Activated CD8-positive, alpha-beta memory T cell treated with anti-CD3 and anti-CD28 coated beads, Interleukin-2, amount 10 ng/mL, durations not matched to agents 7 days and 5 days (primary cell): Measurements from ENCODE around the gene PTPRZ1. TPM values are rescaled to one million over a fixed set of nuclear protein-coding genes. Genes with fewer than 3 reads are reported as not detected.

ENCODE experiments used
- ATAC-seq: fragments of 150-1000 bp; cut with Tn5 transposase; one replicate; pipeline ENCODE4 v1.10.0; 2021; ENCODE audit warnings: moderate library complexity
- CTCF ChIA-PET: fragments of 350-600 bp; sonication (Branson Sonifier 250); formaldehyde crosslinking; loops from one replicate; lab custom pipeline; 2021; ENCODE audit warnings: antibody characterized with exemption; lab: Charles Lee
- DNase-seq: peaks from one replicate; pipeline ENCODE4 v3.0.0-alpha.2; 2020
- H3K27ac Mint-ChIP-seq: one replicate; pipeline ENCODE4 v1.8.0; 2021; ENCODE audit warnings: mild to moderate bottlenecking, mixed read lengths
- H3K27me3 Mint-ChIP-seq: one replicate; pipeline ENCODE4 v1.8.0; 2021; ENCODE audit warnings: mixed read lengths
- H3K36me3 Mint-ChIP-seq: one replicate; pipeline ENCODE4 v1.8.0; 2021; ENCODE audit warnings: mild to moderate bottlenecking, mixed read lengths
- H3K4me1 Mint-ChIP-seq: one replicate; pipeline ENCODE4 v1.8.0; 2021; ENCODE audit warnings: mixed read lengths
- H3K4me3 Mint-ChIP-seq: one replicate; pipeline ENCODE4 v1.8.0; 2021; ENCODE audit warnings: mild to moderate bottlenecking, moderate library complexity, mixed read lengths
- H3K9me3 Mint-ChIP-seq: one replicate; pipeline ENCODE4 v1.8.0; 2022; ENCODE audit warnings: low read depth, mixed read lengths
- total RNA-seq, 2 experiments: library from RNA; stranded (reverse); gene quantifications; one replicate each; pipeline ENCODE4 v1.2.3, GENCODE V29; 2021

The PTPRZ1 gene
- total RNA-seq, 2 experiments from 2014 or later = not detected

- CTCF ChIA-PET = no interaction called here
- H3K27ac Mint-ChIP-seq = no peak overlapping the region
- H3K4me3 Mint-ChIP-seq = no peak overlapping the region
- H3K27me3 Mint-ChIP-seq = no peaks in the 10 kb centered on the region
- no peaks in the 10 kb centered on the region for H3K9me3 Mint-ChIP-seq
- no peaks in the 10 kb centered on the region for H3K36me3 Mint-ChIP-seq
- no peak for ATAC-seq
- no peaks in the 10 kb centered on the region for H3K4me1 Mint-ChIP-seq
- no peak for DNase-seq
These were observed 41.1 kb downstream of the PTPRZ1 start for GRCh38 chr7:121913947-121914675.

- Mint-ChIP-seq H3K36me3 (no peaks in the 10 kb centered on the region), H3K4me3 (no peak overlapping the region), H3K4me1 (no peaks in the 10 kb centered on the region), H3K27me3 (no peaks in the 10 kb centered on the region), H3K27ac (no peak overlapping the region), H3K9me3 (no peaks in the 10 kb centered on the region)
- CTCF ChIA-PET = no interaction called here
- no peak for ATAC-seq
- no peak for DNase-seq
These were observed 41.8 kb downstream of the PTPRZ1 start for GRCh38 chr7:121914676-121915279.

- DNase-seq (no peak), ATAC-seq (no peak)
- Mint-ChIP-seq H3K4me1 (no peaks in the 10 kb centered on the region), H3K27ac (no peak overlapping the region), H3K36me3 (no peaks in the 10 kb centered on the region), H3K27me3 (no peaks in the 10 kb centered on the region), H3K9me3 (no peaks in the 10 kb centered on the region), H3K4me3 (no peak overlapping the region)
- CTCF ChIA-PET = no interaction called here
These were observed 43.2 kb downstream of the PTPRZ1 start for GRCh38 chr7:121916211-121916610.

GRCh38 chr7:121919986-121920385, 47.0 kb downstream of the PTPRZ1 start:
- Mint-ChIP-seq H3K4me3 (no peak overlapping the region), H3K27me3 (no peaks in the 10 kb centered on the region), H3K36me3 (no peaks in the 10 kb centered on the region), H3K9me3 (no peaks in the 10 kb centered on the region), H3K27ac (no peak overlapping the region), H3K4me1 (no peaks in the 10 kb centered on the region)
- no peak for DNase-seq
- ATAC-seq = no peak
- CTCF ChIA-PET = no interaction called here

- Mint-ChIP-seq H3K27me3 (no peaks in the 10 kb centered on the region), H3K36me3 (no peaks in the 10 kb centered on the region), H3K9me3 (no peaks in the 10 kb centered on the region), H3K4me3 (no peak overlapping the region), H3K4me1 (no peaks in the 10 kb centered on the region), H3K27ac (no peak overlapping the region)
- ATAC-seq (no peak), DNase-seq (no peak)
- CTCF ChIA-PET = no interaction called here
These were observed 51.6 kb downstream of the PTPRZ1 start for GRCh38 chr7:121924269-121925186.

- H3K9me3 Mint-ChIP-seq = peaks cover 2% of the 10 kb centered on the region
- H3K27me3 Mint-ChIP-seq = no peaks in the 10 kb centered on the region
- no peak overlapping the region for H3K4me3 Mint-ChIP-seq
- CTCF ChIA-PET = interaction anchor here (0.7 to 0.9 kb wide), 2 partner anchors 12 to 889 kb away, joined by 3 read pairs; no protein-coding TSS in a partner anchor
- H3K4me1 Mint-ChIP-seq = no peaks in the 10 kb centered on the region
- H3K36me3 Mint-ChIP-seq = no peaks in the 10 kb centered on the region
- no peak for ATAC-seq
- DNase-seq = no peak
- no peak overlapping the region for H3K27ac Mint-ChIP-seq
These were observed 58.4 kb downstream of the PTPRZ1 start for GRCh38 chr7:121931149-121931902.

- ATAC-seq (no peak), DNase-seq (no peak)
- Mint-ChIP-seq H3K9me3 (peaks cover 2% of the 10 kb centered on the region), H3K27ac (no peak overlapping the region), H3K4me3 (no peak overlapping the region), H3K4me1 (no peaks in the 10 kb centered on the region), H3K36me3 (no peaks in the 10 kb centered on the region), H3K27me3 (no peaks in the 10 kb centered on the region)
- CTCF ChIA-PET = no interaction called here
These were observed 59.8 kb downstream of the PTPRZ1 start for GRCh38 chr7:121932768-121933167.

- ATAC-seq (no peak), DNase-seq (no peak)
- Mint-ChIP-seq H3K27me3 (no peaks in the 10 kb centered on the region), H3K4me1 (no peaks in the 10 kb centered on the region), H3K4me3 (no peak overlapping the region), H3K36me3 (no peaks in the 10 kb centered on the region), H3K27ac (no peak overlapping the region), H3K9me3 (peaks cover 2% of the 10 kb centered on the region)
- CTCF ChIA-PET = no interaction called here
These were observed 64.1 kb downstream of the PTPRZ1 start for GRCh38 chr7:121936951-121937623.

- peaks cover 2% of the 10 kb centered on the region for H3K9me3 Mint-ChIP-seq
- no peaks in the 10 kb centered on the region for H3K36me3 Mint-ChIP-seq
These were observed 65.6 kb downstream of the PTPRZ1 start for GRCh38 chr7:121938429-121938996.

GRCh38 chr7:121940918-121941317, 68.0 kb downstream of the PTPRZ1 start:
- no peaks in the 10 kb centered on the region for H3K4me1 Mint-ChIP-seq
- H3K27me3 Mint-ChIP-seq = no peaks in the 10 kb centered on the region
- H3K4me3 Mint-ChIP-seq = no peak overlapping the region
- DNase-seq = no peak
- ATAC-seq = no peak
- CTCF ChIA-PET = no interaction called here
- no peaks in the 10 kb centered on the region for H3K36me3 Mint-ChIP-seq
- H3K9me3 Mint-ChIP-seq = no peaks in the 10 kb centered on the region
- H3K27ac Mint-ChIP-seq = no peak overlapping the region

More at GRCh38 chr7:121938429-121938996, 65.6 kb downstream of the PTPRZ1 start:
- DNase-seq (no peak), ATAC-seq (no peak)
- H3K4me3 Mint-ChIP-seq = no peak overlapping the region
- H3K27me3 Mint-ChIP-seq = no peaks in the 10 kb centered on the region
- no peak overlapping the region for H3K27ac Mint-ChIP-seq
- CTCF ChIA-PET = no interaction called here
- H3K4me1 Mint-ChIP-seq = no peaks in the 10 kb centered on the region

GRCh38 chr7:121941830-121942229, 68.9 kb downstream of the PTPRZ1 start:
- no peak for DNase-seq
- Mint-ChIP-seq H3K27ac (no peak overlapping the region), H3K4me1 (no peaks in the 10 kb centered on the region), H3K9me3 (no peaks in the 10 kb centered on the region), H3K27me3 (no peaks in the 10 kb centered on the region), H3K4me3 (no peak overlapping the region), H3K36me3 (no peaks in the 10 kb centered on the region)
- CTCF ChIA-PET = no interaction called here
- no peak for ATAC-seq

GRCh38 chr7:121945066-121945465, 72.1 kb downstream of the PTPRZ1 start:
- Mint-ChIP-seq H3K4me3 (no peak overlapping the region), H3K27ac (no peak overlapping the region), H3K4me1 (no peaks in the 10 kb centered on the region), H3K27me3 (no peaks in the 10 kb centered on the region), H3K36me3 (no peaks in the 10 kb centered on the region), H3K9me3 (no peaks in the 10 kb centered on the region)
- CTCF ChIA-PET = no interaction called here
- ATAC-seq = no peak
- no peak for DNase-seq
